Measurements from ENCODE around the gene SPATA6L.

GRCh38 chr9:4674783-4675182, 8.5 kb upstream of the SPATA6L start:
- TF ChIP-seq CTCF (IDR thresholded peaks at IDR 0.05), result no peak
- TF ChIP-seq POLR2A (IDR thresholded peaks at IDR 0.05), result no peak

All from lower leg skin (tissue), 3 donors.